Astrocyte of the cerebellum (primary cell): Measurements from ENCODE around the gene TTF2.
A peak's percentile ranks its signal among the peaks of the same experiment; 100 is the strongest.

Experiments used
- DNase-seq: peaks from one replicate; pipeline ENCODE4 v3.0.0-alpha.2; 2011; ENCODE audit warnings: low read depth
- H3K4me3 ChIP-seq: 2 replicates; pipeline ENCODE4 v1.5.1; 2011; ENCODE audit warnings: mild to moderate bottlenecking, low read depth, low read length, moderate library complexity
- in situ Hi-C: cut with HindIII; loops from 2 replicates; pipeline ENCODE4 v1.10.0; 2017; ENCODE audit warnings: low sequenced_read_pairs
- TF ChIP-seq, protein P1 (sequence below): IDR thresholded peaks from 2 replicates; pipeline ENCODE4 v1.5.1; 2012; ENCODE audit warnings: low read length, low read depth, moderate library complexity, mild to moderate bottlenecking; ENCODE audit errors: missing control alignments

Gene TTF2

DNA sequence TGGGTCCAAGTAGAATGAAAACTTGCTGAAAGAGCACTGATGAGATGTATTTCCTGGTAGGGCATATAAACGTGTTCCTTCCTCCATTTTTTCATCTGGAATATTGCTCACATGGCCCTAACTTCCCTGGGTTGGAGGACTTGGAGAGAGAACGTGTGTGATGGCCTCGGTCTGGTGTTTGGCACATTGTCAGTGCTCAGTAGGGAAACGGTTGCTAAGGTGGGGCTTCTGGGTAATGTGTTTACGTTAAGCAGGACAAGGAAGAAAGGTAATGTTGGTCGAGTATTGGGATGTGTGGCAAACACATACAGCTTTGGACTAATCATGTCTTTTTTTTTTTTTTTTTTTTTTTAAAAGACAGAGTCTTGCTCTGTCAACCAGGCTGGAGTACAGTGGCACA, 6.2 kb downstream of the TTF2 start:
- no peak for DNase-seq
- TF ChIP-seq, protein P1, sequence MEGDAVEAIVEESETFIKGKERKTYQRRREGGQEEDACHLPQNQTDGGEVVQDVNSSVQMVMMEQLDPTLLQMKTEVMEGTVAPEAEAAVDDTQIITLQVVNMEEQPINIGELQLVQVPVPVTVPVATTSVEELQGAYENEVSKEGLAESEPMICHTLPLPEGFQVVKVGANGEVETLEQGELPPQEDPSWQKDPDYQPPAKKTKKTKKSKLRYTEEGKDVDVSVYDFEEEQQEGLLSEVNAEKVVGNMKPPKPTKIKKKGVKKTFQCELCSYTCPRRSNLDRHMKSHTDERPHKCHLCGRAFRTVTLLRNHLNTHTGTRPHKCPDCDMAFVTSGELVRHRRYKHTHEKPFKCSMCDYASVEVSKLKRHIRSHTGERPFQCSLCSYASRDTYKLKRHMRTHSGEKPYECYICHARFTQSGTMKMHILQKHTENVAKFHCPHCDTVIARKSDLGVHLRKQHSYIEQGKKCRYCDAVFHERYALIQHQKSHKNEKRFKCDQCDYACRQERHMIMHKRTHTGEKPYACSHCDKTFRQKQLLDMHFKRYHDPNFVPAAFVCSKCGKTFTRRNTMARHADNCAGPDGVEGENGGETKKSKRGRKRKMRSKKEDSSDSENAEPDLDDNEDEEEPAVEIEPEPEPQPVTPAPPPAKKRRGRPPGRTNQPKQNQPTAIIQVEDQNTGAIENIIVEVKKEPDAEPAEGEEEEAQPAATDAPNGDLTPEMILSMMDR, result no peak
- H3K4me3 ChIP-seq, result no peak overlapping the region
- in situ Hi-C loops, result loop anchor here (25.0 kb wide), 2 partner anchors 221 to 329 kb away; no protein-coding TSS in a partner anchor

DNA sequence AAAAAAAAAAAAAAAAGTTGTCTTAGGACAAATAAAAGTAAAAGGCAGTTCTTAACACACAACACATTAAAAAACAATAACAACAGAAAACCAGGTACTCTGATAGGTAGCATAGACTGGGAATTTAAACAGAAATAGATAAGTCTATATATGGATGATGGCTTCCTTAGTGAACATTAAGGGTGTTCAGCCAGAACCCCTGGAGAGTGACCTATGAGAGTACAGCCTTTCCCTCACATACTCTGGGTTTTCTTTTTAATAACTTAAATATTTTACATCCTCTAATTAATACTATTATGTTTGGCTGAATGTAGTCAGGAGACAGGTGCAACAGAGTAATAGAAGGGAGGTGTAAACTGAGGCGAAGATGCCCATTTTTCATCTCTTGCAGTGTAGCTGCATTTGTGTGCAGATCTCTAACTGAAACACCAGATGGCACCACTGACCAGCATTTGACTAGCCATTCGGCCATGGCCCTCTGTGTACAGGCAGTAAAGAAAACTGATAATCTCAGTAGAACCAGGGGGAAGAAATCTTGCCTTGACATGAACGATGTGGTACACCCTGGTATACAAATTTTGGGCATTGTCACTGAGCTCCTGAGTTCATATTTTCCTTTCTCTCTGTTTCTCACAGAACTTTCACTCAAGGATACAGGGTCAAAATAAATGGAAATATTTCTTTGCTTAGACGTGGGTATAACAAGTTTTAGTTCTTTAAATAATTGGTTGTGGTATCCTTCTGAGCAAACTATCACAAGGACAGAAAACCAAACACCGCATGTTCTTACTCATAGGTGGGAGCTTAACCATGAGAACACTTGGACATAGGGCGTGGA, 7.6 kb downstream of the TTF2 start:
- TF ChIP-seq, protein P1, result peak; percentile 75
- in situ Hi-C loops, result loop anchor here (25.0 kb wide), 2 partner anchors 220 to 330 kb away; no protein-coding TSS in a partner anchor
- no peak for DNase-seq
- H3K4me3 ChIP-seq, result no peak overlapping the region

DNA sequence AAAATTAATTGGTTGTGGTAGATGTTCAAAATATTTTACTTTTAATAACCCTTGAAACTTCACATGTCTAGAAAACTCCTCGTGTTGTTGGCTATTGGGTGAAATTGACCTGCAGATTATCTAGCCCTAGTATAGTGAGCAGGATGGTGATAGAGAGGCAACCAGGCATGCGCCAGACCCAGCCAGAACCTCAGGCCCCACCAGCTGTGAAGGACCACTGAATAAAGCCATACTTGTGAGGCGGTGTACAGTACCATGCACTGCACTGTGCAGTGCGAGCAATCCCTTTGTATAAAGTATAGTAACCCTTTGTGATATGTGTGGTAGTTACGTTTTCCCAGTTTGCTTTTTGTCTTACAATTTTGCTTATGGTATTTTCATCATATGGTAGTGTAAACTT, 8.5 kb downstream of the TTF2 start:
- no peak overlapping the region for H3K4me3 ChIP-seq
- TF ChIP-seq, protein P1, result no peak
- DNase-seq, result no peak
- in situ Hi-C loops, result loop anchor here (25.0 kb wide), 2 partner anchors 219 to 331 kb away; no protein-coding TSS in a partner anchor

DNA sequence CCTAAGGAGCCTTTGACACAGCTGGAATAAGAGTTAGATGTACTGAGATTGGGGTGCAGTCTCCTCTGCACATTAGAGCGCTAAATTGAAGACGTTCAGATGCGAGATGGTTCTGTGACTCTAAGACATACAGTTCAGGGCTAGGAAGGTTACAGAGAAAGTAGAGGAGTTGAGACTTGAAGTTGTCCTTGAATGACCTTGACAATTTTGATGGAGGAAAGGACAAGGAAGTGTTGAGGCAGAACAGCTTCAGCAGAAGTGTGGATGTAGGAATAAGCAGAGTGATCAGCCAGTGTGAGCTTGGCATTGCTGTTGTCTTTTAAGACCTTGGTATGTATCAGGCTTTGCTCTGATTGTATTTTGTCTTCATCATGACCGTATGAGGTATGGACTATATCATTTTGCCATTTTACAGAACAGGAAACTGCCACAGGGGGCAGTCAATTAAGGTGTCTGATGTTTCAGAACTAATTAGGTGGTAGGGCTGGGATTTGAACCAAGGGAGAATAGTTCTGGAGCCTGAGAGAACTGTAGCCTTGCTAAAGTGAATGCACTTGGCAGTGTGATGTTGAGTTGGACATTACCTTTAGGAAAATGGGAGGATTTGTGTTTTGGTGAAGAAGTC, 9.2 kb downstream of the TTF2 start:
- in situ Hi-C loops, result loop anchor here (25.0 kb wide), 2 partner anchors 218 to 332 kb away; no protein-coding TSS in a partner anchor
- H3K4me3 ChIP-seq, result no peak overlapping the region
- TF ChIP-seq, protein P1, result no peak
- no peak for DNase-seq

DNA sequence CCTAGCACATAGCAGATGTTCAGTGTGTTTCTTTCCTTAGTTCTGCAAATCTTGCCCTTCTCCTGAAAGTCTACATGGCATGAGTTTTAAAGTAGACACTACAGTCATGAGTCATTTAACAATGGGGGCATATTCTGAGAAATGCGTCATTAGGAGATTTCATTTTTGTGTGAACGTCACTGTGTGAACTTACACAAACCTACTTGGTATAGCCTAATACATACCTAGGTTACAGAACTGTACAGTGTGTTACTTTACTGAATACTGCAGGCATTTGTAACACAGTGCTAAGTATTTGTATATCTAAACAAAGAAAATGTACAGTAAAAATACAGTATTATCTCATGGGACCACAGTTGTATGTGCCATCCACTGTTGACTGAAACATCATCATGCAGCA, 10.0 kb downstream of the TTF2 start:
- TF ChIP-seq, protein P1, result no peak
- H3K4me3 ChIP-seq, result no peak overlapping the region
- in situ Hi-C loops, result loop anchor here (25.0 kb wide), 2 partner anchors 217 to 333 kb away; no protein-coding TSS in a partner anchor
- no peak for DNase-seq

DNA sequence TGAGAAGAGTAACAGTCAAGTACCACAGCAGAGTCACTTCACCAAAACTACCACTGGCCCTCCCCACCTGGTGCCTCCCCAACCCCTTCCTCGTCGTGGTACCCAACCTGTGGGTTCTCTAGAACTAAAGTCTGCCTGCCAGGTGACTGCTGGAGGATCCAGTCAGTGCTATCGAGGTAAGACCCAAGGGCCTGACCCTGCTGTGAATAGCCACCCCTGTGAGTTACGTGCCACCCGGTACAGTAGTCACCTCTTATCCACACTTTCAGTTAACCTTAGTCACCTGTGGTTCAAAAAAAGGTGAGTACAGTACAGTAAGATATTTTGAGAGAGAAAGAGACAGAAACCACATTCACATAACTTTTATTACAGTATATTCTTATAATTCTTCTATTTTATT, 16.5 kb downstream of the TTF2 start:
- H3K4me3 ChIP-seq, result no peak overlapping the region
- DNase-seq, result no peak
- TF ChIP-seq, protein P1, result no peak
- in situ Hi-C loops, result no loop called here
